Hepatocyte (in vitro differentiated cells): ENCODE data around the gene SLC4A7. TPM values are rescaled to one million over a fixed set of nuclear protein-coding genes. Genes with fewer than 3 reads are reported as not detected.

Source experiments
- DNase-seq: peaks from one replicate; pipeline ENCODE4 v3.0.0-alpha.2; 2016; ENCODE audit warnings: low spot score
- H2AFZ ChIP-seq: fragments of 200-600 bp; sonication (generic); 2 replicates; pipeline ENCODE4 v1.6.0; 2016; ENCODE audit warnings: antibody characterized with exemption, mild to moderate bottlenecking
- H3K27ac ChIP-seq: fragments of 200-600 bp; sonication (generic); 2 replicates; pipeline ENCODE4 v1.5.1; 2016; ENCODE audit warnings: mild to moderate bottlenecking
- H3K27me3 ChIP-seq: fragments of 200-600 bp; sonication (generic); 2 replicates; pipeline ENCODE4 v1.6.1; 2016
- H3K36me3 ChIP-seq: fragments of 200-600 bp; sonication (generic); replicated peaks from 2 replicates; pipeline ENCODE4 v1.5.1; 2016; ENCODE audit warnings: low read depth; ENCODE audit not compliant: insufficient read depth
- H3K4me1 ChIP-seq: fragments of 200-600 bp; sonication (generic); 2 replicates; pipeline ENCODE4 v1.5.1; 2016; ENCODE audit warnings: mild to moderate bottlenecking, moderate library complexity; ENCODE audit not compliant: insufficient read depth
- H3K4me2 ChIP-seq: fragments of 200-600 bp; sonication (generic); 2 replicates; pipeline ENCODE4 v1.6.0; 2016
- H3K4me3 ChIP-seq: fragments of 200-600 bp; sonication (generic); 2 replicates; pipeline ENCODE4 v1.5.1; 2016; ENCODE audit warnings: mild to moderate bottlenecking
- H3K79me2 ChIP-seq: fragments of 200-600 bp; sonication (generic); 2 replicates; pipeline ENCODE4 v1.6.0; 2017; ENCODE audit warnings: mild to moderate bottlenecking
- H3K9me2 ChIP-seq: fragments of 200-600 bp; sonication (generic); replicated peaks from 2 replicates; pipeline ENCODE4 v1.6.0; 2017; ENCODE audit warnings: mild to moderate bottlenecking; ENCODE audit not compliant: insufficient read depth
- H3K9me3 ChIP-seq: fragments of 200-600 bp; sonication (generic); 2 replicates; pipeline ENCODE4 v1.5.1; 2016; ENCODE audit warnings: low read depth, mild to moderate bottlenecking
- H4K20me1 ChIP-seq: fragments of 200-600 bp; sonication (generic); 2 replicates; pipeline ENCODE4 v1.6.0; 2016; ENCODE audit warnings: mild to moderate bottlenecking; ENCODE audit not compliant: insufficient read depth, poor library complexity, severe bottlenecking
- EZH2 ChIP-seq: fragments of 200-600 bp; sonication (generic); IDR thresholded peaks from 2 replicates; pipeline ENCODE4 v1.6.1; 2016; ENCODE audit warnings: antibody characterized with exemption, mild to moderate bottlenecking, borderline replicate concordance
- EZH2phosphoT487 ChIP-seq: fragments of 200-600 bp; sonication (generic); IDR thresholded peaks from one replicate; pipeline ENCODE4 v1.6.1; 2018; ENCODE audit warnings: antibody characterized with exemption, mild to moderate bottlenecking, low read depth, moderate library complexity; ENCODE audit not compliant: unreplicated experiment, severe bottlenecking
- WGBS: methylation state at CpG from one replicate; pipeline ENCODE4 v1.1.6; 2016; ENCODE audit warnings: low lambda C conversion rate; ENCODE audit errors: missing lambda C conversion rate; 5-methylcytosine and 5-hydroxymethylcytosine counted together
- polyA plus RNA-seq: library from polyadenylated mRNA; unstranded; fragments of >200 nt; fragmentation: Nextera tagmentation; extraction: Ambion mirVana; gene quantifications from 2 replicates; pipeline ENCODE4 v1.2.1, GENCODE V29; 2016
- total RNA-seq: library from RNA; depleted of rRNA; stranded (reverse); fragments of >200 nt; gene quantifications from 2 replicates; pipeline ENCODE4 v1.2.3, GENCODE V29; 2014
- TF ChIP-seq, protein P1 (sequence below): fragments of 200-600 bp; sonication (generic); IDR thresholded peaks from 2 replicates; pipeline ENCODE4 v1.5.1; 2016; ENCODE audit warnings: antibody characterized with exemption, mild to moderate bottlenecking; ENCODE audit not compliant: poor library complexity

SLC4A7 gene
- total and polyA plus RNA-seq, 2 experiments from 2014 or later: 7.7 to 45.3 TPM

DNA sequence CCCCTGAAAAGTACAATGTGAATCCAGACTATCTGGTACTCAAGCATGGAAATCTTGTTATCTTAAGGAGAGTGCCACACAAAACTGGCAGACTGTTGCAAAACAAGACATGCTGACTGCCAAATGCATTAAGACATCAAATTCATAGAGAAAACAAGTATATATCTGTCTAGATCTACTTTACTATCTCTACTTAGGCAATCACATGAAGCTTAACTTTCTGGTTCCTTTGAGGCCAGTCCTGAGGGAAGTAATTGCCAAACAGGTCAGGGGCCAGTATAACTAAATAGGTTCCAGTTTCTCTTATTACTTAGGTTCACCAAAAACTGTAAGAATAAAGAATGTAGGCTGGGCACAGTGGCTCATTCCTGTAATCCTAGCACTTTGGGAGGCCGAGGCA, 15.9 kb upstream of the SLC4A7 start:
- Histone ChIP-seq H3K27me3 (no peaks in the 10 kb centered on the region), H3K36me3 (no peaks in the 10 kb centered on the region), H3K27ac (no peak overlapping the region), H3K9me3 (no peaks in the 10 kb centered on the region), H3K9me2 (no peaks in the 10 kb centered on the region), H3K4me2 (no peak overlapping the region), H3K4me1 (no peaks in the 10 kb centered on the region), H4K20me1 (no peaks in the 10 kb centered on the region), H2AFZ (no peak overlapping the region), H3K79me2 (no peaks in the 10 kb centered on the region), H3K4me3 (no peak overlapping the region)
- no peak for DNase-seq
- TF ChIP-seq EZH2phosphoT487 (no peak), EZH2 (no peak)
- TF ChIP-seq, protein P1, sequence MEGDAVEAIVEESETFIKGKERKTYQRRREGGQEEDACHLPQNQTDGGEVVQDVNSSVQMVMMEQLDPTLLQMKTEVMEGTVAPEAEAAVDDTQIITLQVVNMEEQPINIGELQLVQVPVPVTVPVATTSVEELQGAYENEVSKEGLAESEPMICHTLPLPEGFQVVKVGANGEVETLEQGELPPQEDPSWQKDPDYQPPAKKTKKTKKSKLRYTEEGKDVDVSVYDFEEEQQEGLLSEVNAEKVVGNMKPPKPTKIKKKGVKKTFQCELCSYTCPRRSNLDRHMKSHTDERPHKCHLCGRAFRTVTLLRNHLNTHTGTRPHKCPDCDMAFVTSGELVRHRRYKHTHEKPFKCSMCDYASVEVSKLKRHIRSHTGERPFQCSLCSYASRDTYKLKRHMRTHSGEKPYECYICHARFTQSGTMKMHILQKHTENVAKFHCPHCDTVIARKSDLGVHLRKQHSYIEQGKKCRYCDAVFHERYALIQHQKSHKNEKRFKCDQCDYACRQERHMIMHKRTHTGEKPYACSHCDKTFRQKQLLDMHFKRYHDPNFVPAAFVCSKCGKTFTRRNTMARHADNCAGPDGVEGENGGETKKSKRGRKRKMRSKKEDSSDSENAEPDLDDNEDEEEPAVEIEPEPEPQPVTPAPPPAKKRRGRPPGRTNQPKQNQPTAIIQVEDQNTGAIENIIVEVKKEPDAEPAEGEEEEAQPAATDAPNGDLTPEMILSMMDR: no peak
- 84% methylated on average over 1 of the region's 1 CpG for WGBS

DNA sequence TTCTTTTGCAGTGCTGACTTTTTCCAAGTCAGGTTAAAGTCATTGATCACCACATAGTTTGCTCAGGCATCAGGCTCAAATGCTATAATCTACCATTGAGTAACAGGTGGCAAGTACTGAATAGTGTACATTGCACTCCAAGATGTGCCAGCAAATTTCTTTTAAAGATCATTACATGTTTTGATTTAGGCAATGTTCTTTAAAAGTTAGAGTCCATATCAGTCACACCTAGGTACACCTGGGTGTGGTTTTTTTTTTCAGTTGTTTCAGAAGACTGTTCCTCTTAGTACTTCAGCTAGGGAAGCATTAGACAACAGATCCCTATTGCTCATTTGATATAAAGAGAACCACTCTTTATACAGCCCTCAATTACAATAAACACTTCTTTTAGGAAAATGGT, 10.6 kb upstream of the SLC4A7 start:
- DNase-seq: no peak
- Histone ChIP-seq H3K9me3 (no peaks in the 10 kb centered on the region), H3K4me1 (no peaks in the 10 kb centered on the region), H3K9me2 (no peaks in the 10 kb centered on the region), H3K27ac (no peak overlapping the region), H3K4me3 (no peak overlapping the region), H3K79me2 (no peaks in the 10 kb centered on the region), H4K20me1 (no peaks in the 10 kb centered on the region), H3K36me3 (no peaks in the 10 kb centered on the region), H2AFZ (no peak overlapping the region), H3K27me3 (no peaks in the 10 kb centered on the region), H3K4me2 (no peak overlapping the region)
- TF ChIP-seq EZH2phosphoT487: no peak
- no peak for TF ChIP-seq EZH2
- TF ChIP-seq, protein P1: no peak

DNA sequence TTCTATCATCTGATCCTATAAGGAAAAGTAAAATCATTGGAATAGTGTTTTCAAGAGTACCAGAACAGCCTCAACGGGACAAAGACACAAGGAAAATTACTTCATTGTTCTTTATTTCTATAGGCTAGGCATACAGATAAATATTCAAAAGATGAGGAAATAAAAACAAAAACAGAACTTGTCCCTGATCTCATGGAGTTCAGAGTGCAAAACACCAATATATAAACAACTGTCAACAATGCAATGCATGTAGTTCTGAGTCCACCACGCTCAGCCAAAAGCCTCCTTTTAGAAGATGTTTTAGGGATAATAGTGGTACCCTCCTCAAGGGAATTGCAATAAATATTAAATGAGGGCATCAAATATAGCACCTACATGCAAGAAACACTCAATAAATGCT, 4.6 kb upstream of the SLC4A7 start:
- DNase-seq: no peak
- H4K20me1 ChIP-seq: no peaks in the 10 kb centered on the region
- H3K9me3 ChIP-seq: no peaks in the 10 kb centered on the region
- no peaks in the 10 kb centered on the region for H3K4me1 ChIP-seq
- H2AFZ ChIP-seq: no peak overlapping the region
- no peak overlapping the region for H3K4me3 ChIP-seq
- H3K36me3 ChIP-seq: no peaks in the 10 kb centered on the region
- H3K79me2 ChIP-seq: no peaks in the 10 kb centered on the region
- H3K4me2 ChIP-seq: no peak overlapping the region
- H3K27ac ChIP-seq: no peak overlapping the region
- WGBS: 100% methylated on average over 2 of the region's 2 CpGs
- no peaks in the 10 kb centered on the region for H3K27me3 ChIP-seq
- no peaks in the 10 kb centered on the region for H3K9me2 ChIP-seq
- TF ChIP-seq, protein P1: no peak
- TF ChIP-seq EZH2phosphoT487: no peak
- no peak for TF ChIP-seq EZH2

DNA sequence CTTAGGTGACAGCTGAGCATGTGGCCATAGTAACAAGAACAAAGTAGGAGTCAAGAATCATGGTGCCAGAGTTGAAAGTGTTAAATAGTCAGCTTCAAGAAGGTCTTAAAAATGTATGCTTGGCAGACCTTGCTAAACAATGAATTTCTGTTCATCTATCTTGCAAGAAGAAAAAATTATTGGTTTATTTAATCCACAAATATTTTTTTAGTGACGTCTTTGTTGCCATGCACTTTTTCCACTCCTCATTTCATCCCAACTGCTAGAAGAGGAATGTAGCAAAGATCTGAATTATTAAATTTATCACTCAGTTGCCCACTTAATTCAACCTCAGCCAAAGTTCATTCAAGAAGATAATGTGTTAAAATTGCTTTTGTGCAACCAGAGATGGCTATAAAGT, 3.2 kb upstream of the SLC4A7 start:
- H2AFZ ChIP-seq: no peak overlapping the region
- H3K79me2 ChIP-seq: peaks cover 6% of the 10 kb centered on the region
- H3K36me3 ChIP-seq: no peaks in the 10 kb centered on the region
- no peak overlapping the region for H3K4me2 ChIP-seq
- H3K27ac ChIP-seq: no peak overlapping the region
- no peaks in the 10 kb centered on the region for H3K9me3 ChIP-seq
- 83% methylated on average over 1 of the region's 1 CpG for WGBS
- no peaks in the 10 kb centered on the region for H3K9me2 ChIP-seq
- no peak overlapping the region for H3K4me3 ChIP-seq
- no peaks in the 10 kb centered on the region for H4K20me1 ChIP-seq
- no peak for DNase-seq
- H3K27me3 ChIP-seq: no peaks in the 10 kb centered on the region
- peaks cover 1% of the 10 kb centered on the region for H3K4me1 ChIP-seq
- TF ChIP-seq EZH2: no peak
- TF ChIP-seq EZH2phosphoT487: no peak
- TF ChIP-seq, protein P1: no peak
